HFF-Myc (cell line): ENCODE measurements around the gene CNIH4.
"Not testable (repeated sequence)": the region's sequence is repeated elsewhere in the genome, so short reads cannot be mapped to it uniquely, and the experiment has no call there.

Experiments used
- DNase-seq: peaks from one replicate; pipeline ENCODE4 v3.0.0-alpha.2; 2011; ENCODE audit warnings: low read depth; ENCODE audit errors: extremely low read depth
- H3K4me3 ChIP-seq: replicated peaks from 2 replicates; pipeline ENCODE4 v1.5.1; 2011; ENCODE audit warnings: low read depth, mild to moderate bottlenecking, control low read depth, low read length
- CTCF ChIP-seq: IDR thresholded peaks from 2 replicates; pipeline ENCODE4 v1.5.1; 2012; ENCODE audit warnings: mild to moderate bottlenecking, low read depth, low read length, control low read depth; ENCODE audit errors: missing control alignments

The CNIH4 gene

GRCh38 chr1:224348137-224348536 is 8.5 kb upstream of the CNIH4 start:
- no peak for DNase-seq
- no peak overlapping the region for H3K4me3 ChIP-seq
- no peak for TF ChIP-seq CTCF

- DNase-seq, result not testable (repeated sequence)
Observed at GRCh38 chr1:224349716-224350115, 7.0 kb upstream of the CNIH4 start.

GRCh38 chr1:224352436-224353085 is 4.1 kb upstream of the CNIH4 start:
- not testable (repeated sequence) for H3K4me3 ChIP-seq, DNase-seq

More at GRCh38 chr1:224349716-224350115, 7.0 kb upstream of the CNIH4 start:
- not testable (repeated sequence) for H3K4me3 ChIP-seq

GRCh38 chr1:224353975-224354925 is 2.4 kb upstream of the CNIH4 start:
- DNase-seq, result no peak
- no peak for TF ChIP-seq CTCF
- no peak overlapping the region for H3K4me3 ChIP-seq

- TF ChIP-seq CTCF, result no peak
- peak overlapping the region; percentile 78 for H3K4me3 ChIP-seq
- no peak for DNase-seq
Observed at GRCh38 chr1:224357626-224358124, 996 bp downstream of the CNIH4 start.

GRCh38 chr1:224358237-224358636 is 1.6 kb downstream of the CNIH4 start:
- no peak for DNase-seq
- TF ChIP-seq CTCF, result no peak
- peak overlapping the region; percentile 78 for H3K4me3 ChIP-seq

- no peak for TF ChIP-seq CTCF
- H3K4me3 ChIP-seq, result no peak overlapping the region
Observed at GRCh38 chr1:224359207-224359606, 2.5 kb downstream of the CNIH4 start.

GRCh38 chr1:224368409-224368808 is 11.7 kb downstream of the CNIH4 start:
- no peak overlapping the region for H3K4me3 ChIP-seq
- TF ChIP-seq CTCF, result no peak
- DNase-seq, result no peak

More at GRCh38 chr1:224359207-224359606, 2.5 kb downstream of the CNIH4 start:
- no peak for DNase-seq
